ENCODE measurements around the gene ATP6V0B. TPM values are rescaled to one million over a fixed set of nuclear protein-coding genes. Genes with fewer than 3 reads are reported as not detected.

ATP6V0B gene
- total RNA-seq, 1 donor from 2014 or later, result 129 TPM

DNA sequence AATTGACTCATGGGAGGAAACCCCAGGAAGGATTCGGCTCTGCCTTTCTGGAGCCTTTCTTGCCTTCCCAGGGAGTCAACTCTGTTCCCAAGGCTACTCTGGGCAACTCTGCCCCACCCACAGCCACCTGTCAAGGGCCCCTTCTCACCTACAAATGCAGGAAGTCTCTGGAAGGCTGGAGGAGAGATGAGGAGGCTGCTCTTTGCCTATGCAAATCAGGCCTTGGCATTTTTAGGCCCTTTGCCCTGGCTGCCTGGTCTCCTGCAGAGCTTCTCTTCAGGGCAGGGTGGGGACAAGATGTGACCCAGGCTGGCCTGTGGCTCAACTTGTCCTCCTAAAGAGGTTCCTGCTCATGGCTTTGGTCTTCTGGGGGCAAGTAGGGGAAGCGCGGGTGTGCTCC is 51.1 kb downstream of the ATP6V0B start:
- no peak for DNase-seq (ENCODE audit: low read depth, low spot score)
- Mint-ChIP-seq H3K4me1 (peaks cover 26% of the 10 kb centered on the region), H3K9me3 (no peaks in the 10 kb centered on the region), H3K4me3 (no peak overlapping the region), H3K27ac (ENCODE audit: unreplicated experiment) (no peak overlapping the region), H3K27me3 (ENCODE audit: low read depth) (no peaks in the 10 kb centered on the region), H3K36me3 (ENCODE audit: low read depth) (no peaks in the 10 kb centered on the region)
- TF ChIP-seq, protein P1, sequence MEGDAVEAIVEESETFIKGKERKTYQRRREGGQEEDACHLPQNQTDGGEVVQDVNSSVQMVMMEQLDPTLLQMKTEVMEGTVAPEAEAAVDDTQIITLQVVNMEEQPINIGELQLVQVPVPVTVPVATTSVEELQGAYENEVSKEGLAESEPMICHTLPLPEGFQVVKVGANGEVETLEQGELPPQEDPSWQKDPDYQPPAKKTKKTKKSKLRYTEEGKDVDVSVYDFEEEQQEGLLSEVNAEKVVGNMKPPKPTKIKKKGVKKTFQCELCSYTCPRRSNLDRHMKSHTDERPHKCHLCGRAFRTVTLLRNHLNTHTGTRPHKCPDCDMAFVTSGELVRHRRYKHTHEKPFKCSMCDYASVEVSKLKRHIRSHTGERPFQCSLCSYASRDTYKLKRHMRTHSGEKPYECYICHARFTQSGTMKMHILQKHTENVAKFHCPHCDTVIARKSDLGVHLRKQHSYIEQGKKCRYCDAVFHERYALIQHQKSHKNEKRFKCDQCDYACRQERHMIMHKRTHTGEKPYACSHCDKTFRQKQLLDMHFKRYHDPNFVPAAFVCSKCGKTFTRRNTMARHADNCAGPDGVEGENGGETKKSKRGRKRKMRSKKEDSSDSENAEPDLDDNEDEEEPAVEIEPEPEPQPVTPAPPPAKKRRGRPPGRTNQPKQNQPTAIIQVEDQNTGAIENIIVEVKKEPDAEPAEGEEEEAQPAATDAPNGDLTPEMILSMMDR (conservative IDR thresholded peaks at IDR 0.05), result no peak

DNA sequence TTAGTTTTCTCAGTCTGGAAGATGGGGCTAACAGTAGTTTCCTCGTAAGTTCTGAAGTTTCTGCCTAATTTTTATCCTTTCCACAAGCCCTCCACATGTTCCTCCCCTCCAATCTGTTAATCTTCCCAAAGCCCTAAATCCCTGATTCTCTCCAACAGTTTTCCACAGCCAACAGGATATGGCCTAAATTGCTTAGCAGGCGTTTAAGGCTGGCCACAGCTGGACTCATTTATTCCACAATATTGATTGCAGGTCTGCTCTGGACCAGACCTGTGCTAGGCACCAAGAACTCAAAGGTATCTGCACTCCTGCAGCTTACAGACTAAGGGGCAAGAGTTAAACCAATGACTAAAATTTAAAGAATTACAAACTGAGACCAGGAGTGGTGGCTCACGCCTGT is 52.6 kb downstream of the ATP6V0B start:
- no peaks in the 10 kb centered on the region for H3K36me3 Mint-ChIP-seq (ENCODE audit: low read depth)
- no peak for DNase-seq (ENCODE audit: low read depth, low spot score)
- peak overlapping the region; percentile 63 for H3K4me3 Mint-ChIP-seq
- H3K27me3 Mint-ChIP-seq (ENCODE audit: low read depth), result no peaks in the 10 kb centered on the region
- H3K9me3 Mint-ChIP-seq, result no peaks in the 10 kb centered on the region
- TF ChIP-seq, protein P1 (conservative IDR thresholded peaks at IDR 0.05), result no peak
- H3K4me1 Mint-ChIP-seq, result peaks cover 37% of the 10 kb centered on the region
- H3K27ac Mint-ChIP-seq (ENCODE audit: unreplicated experiment), result peak overlapping the region; percentile 47

Other genes with a start within 250 kb of the ATP6V0B start
- 0.89 and 1.0 TPM in 2 replicates for gene ARTN, start 41.2 kb upstream of the ATP6V0B start, total RNA-seq
- gene IPO13, start 28.0 kb upstream of the ATP6V0B start, total RNA-seq, result 37.7 and 44.1 TPM in 2 replicates
- 32.7 and 34.4 TPM in 2 replicates for gene DPH2, start 5.0 kb upstream of the ATP6V0B start, total RNA-seq
- gene B4GALT2, start 4.2 kb downstream of the ATP6V0B start, total RNA-seq, result 88.7 and 91.8 TPM in 2 replicates
- 4.9 and 5.5 TPM in 2 replicates for gene CCDC24, start 16.6 kb downstream of the ATP6V0B start, total RNA-seq
- 20.9 and 22.8 TPM in 2 replicates for gene SLC6A9, start 56.5 kb downstream of the ATP6V0B start, total RNA-seq
- gene KLF17, start 143.9 kb downstream of the ATP6V0B start, total RNA-seq, result 0.34 TPM in 1 of 2 replicates, not detected in the other
- gene KLF18, start 166.7 kb downstream of the ATP6V0B start, total RNA-seq, result not detected in 2 replicates
- gene DMAP1, start 238.5 kb downstream of the ATP6V0B start, total RNA-seq, result 57.1 and 58.7 TPM in 2 replicates

All from neural crest cell (in vitro differentiated cells).